GM12878 (cell line): ENCODE measurements around the gene RREB1. TPM values are rescaled to one million over a fixed set of nuclear protein-coding genes. Genes with fewer than 3 reads are reported as not detected.

Experiments
- ATAC-seq: fragments of 200-7000 bp; cut with Tn5 transposase; 3 replicates; pipeline ENCODE4 v1.9.1; 2020; ENCODE audit warnings: mild to moderate bottlenecking, moderate library complexity
- BruUV-seq: library from RNA; stranded (reverse); fragments of 400-500 nt; replicated peaks from 2 replicates; lab custom pipeline; 2021; lab: Mats Ljungman, UMichigan
- CTCF ChIA-PET: fragments of 300-600 bp; sonication (Branson Sonifier 250); formaldehyde crosslinking; extraction: SDS; loops from one replicate; lab custom pipeline; 2021; ENCODE audit warnings: inconsistent platforms; lab: Yijun Ruan, JAX
- POLR2A ChIA-PET: fragments of 350-600 bp; formaldehyde crosslinking; extraction: SDS; loops from one replicate; lab custom pipeline; 2021; ENCODE audit warnings: inconsistent platforms; lab: Charles Lee
- RAD21 ChIA-PET: fragments of 300-600 bp; sonication (Branson Sonifier 250); formaldehyde crosslinking; loops from one replicate; lab custom pipeline; 2023; ENCODE audit warnings: antibody characterized with exemption; ENCODE audit not compliant: unreplicated experiment; lab: Charles Lee
- SMC1A ChIA-PET: fragments of 300-600 bp; sonication (Branson Sonifier 250); formaldehyde crosslinking; loops from one replicate; lab custom pipeline; 2023; ENCODE audit not compliant: unreplicated experiment, uncharacterized antibody; lab: Charles Lee
- DNase-seq: peaks from one replicate; pipeline ENCODE4 v3.0.0-alpha.2; 2011; ENCODE audit warnings: low read depth, low spot score
- FAIRE-seq: peaks from 3 replicates; lab custom pipeline; 2011; peaks lifted over from hg19 to GRCh38; lab: Jason Lieb, UNC
- H2AFZ ChIP-seq: 2 replicates; pipeline ENCODE4 v1.6.0; 2011; ENCODE audit warnings: low read depth, low read length, control low read depth; ENCODE audit not compliant: control insufficient read depth
- H3K27ac ChIP-seq: 2 replicates; pipeline ENCODE4 v1.5.1; 2011; ENCODE audit warnings: control low read depth; ENCODE audit not compliant: control insufficient read depth, insufficient read depth
- H3K27me3 ChIP-seq, 2 experiments: replicated peaks in 1 of 2; 2 replicates each; pipeline versions ENCODE4 v1.6.0 to v1.6.1; 2011; ENCODE audit warnings: low read length in 1 of 2; ENCODE audit not compliant: control insufficient read depth in 2 of 2, insufficient read depth in 2 of 2
- H3K36me3 ChIP-seq, 2 experiments: 2 replicates each; pipeline ENCODE4 v1.5.1; 2011; ENCODE audit warnings: low read length in 1 of 2; ENCODE audit not compliant: control insufficient read depth in 2 of 2, insufficient read depth in 2 of 2
- H3K4me1 ChIP-seq: 2 replicates; pipeline ENCODE4 v1.6.1; 2011; ENCODE audit warnings: mild to moderate bottlenecking, low read length, moderate library complexity, mixed read lengths; ENCODE audit not compliant: control insufficient read depth, insufficient read depth
- H3K4me2 ChIP-seq: 2 replicates; pipeline ENCODE4 v1.6.0; 2011; ENCODE audit warnings: control low read depth; ENCODE audit not compliant: control insufficient read depth, insufficient read depth
- H3K4me3 ChIP-seq: fragments of 200-600 bp; sonication (generic); 2 replicates; pipeline ENCODE4 v1.5.1; 2016
- H3K79me2 ChIP-seq: 2 replicates; pipeline ENCODE4 v1.6.0; 2011; ENCODE audit warnings: low read length; ENCODE audit not compliant: control insufficient read depth, insufficient read depth
- H3K9ac ChIP-seq: 2 replicates; pipeline ENCODE4 v1.8.0; 2011; ENCODE audit warnings: low read length, control low read depth, mixed read lengths; ENCODE audit not compliant: control insufficient read depth, insufficient read depth
- H3K9me3 ChIP-seq: replicated peaks from 3 replicates; pipeline ENCODE4 v1.5.1; 2011; ENCODE audit warnings: mild to moderate bottlenecking, low read length; ENCODE audit not compliant: control insufficient read depth, insufficient read depth
- H4K20me1 ChIP-seq: 2 replicates; pipeline ENCODE4 v1.6.0; 2011; ENCODE audit not compliant: control insufficient read depth, insufficient read depth
- BHLHE40 ChIP-seq, 2 experiments: fragments of 450-650 bp in 1 of 2; IDR thresholded peaks; 2 replicates each; pipeline ENCODE4 v1.6.1; 2011 to 2017; ENCODE audit warnings: low read depth in 2 of 2, borderline replicate concordance in 1 of 2, improper control_type of control experiment in 1 of 2, low read length in 1 of 2, mild to moderate bottlenecking in 1 of 2
- CEBPB ChIP-seq, 2 experiments: fragments of 150-350 bp in 1 of 2; IDR thresholded peaks; 2 replicates each; pipeline ENCODE4 v1.6.1; 2012 to 2014; ENCODE audit warnings: low read depth in 2 of 2, low read length in 2 of 2, borderline replicate concordance in 1 of 2, inconsistent platforms in 1 of 2
- NFYA ChIP-seq: IDR thresholded peaks from 2 replicates; pipeline ENCODE4 v1.6.1; 2011; ENCODE audit warnings: low read depth, mild to moderate bottlenecking, low read length, improper control_type of control experiment, borderline replicate concordance
- PAX8 ChIP-seq: fragments of 450-650 bp; IDR thresholded peaks from 2 replicates; pipeline ENCODE4 v1.6.1; 2017; ENCODE audit warnings: mild to moderate bottlenecking, moderate library complexity
- POLR2AphosphoS2 ChIP-seq: IDR thresholded peaks from 2 replicates; pipeline ENCODE4 v1.6.1; 2011; ENCODE audit warnings: low read depth, mild to moderate bottlenecking, low read length, improper control_type of control experiment, moderate library complexity
- SP1 ChIP-seq: IDR thresholded peaks from one replicate; pipeline ENCODE4 v1.6.1; 2011; ENCODE audit warnings: low read depth, low read length
- SPI1 ChIP-seq: IDR thresholded peaks from 2 replicates; pipeline ENCODE4 v1.6.1; 2011; ENCODE audit warnings: low read depth, mild to moderate bottlenecking, low read length, moderate library complexity, borderline replicate concordance; ENCODE audit not compliant: insufficient read depth
- YBX1 ChIP-seq: fragments of 450-650 bp; IDR thresholded peaks from 2 replicates; pipeline ENCODE4 v1.6.1; 2016; ENCODE audit warnings: antibody characterized with exemption
- YY1 ChIP-seq: IDR thresholded peaks from 2 replicates; pipeline ENCODE4 v1.6.1; 2011; ENCODE audit warnings: low read depth, mild to moderate bottlenecking, low read length
- ZNF622 ChIP-seq: fragments of 450-650 bp; IDR thresholded peaks from 2 replicates; pipeline ENCODE4 v1.6.1; 2017; ENCODE audit warnings: mild to moderate bottlenecking, inconsistent platforms
- WGBS: methylation state at CpG from one replicate; pipeline ENCODE4 v1.1.6; 2016; ENCODE audit warnings: low lambda C conversion rate; ENCODE audit not compliant: insufficient replicate concordance, insufficient coverage; ENCODE audit errors: missing lambda C conversion rate; 5-methylcytosine and 5-hydroxymethylcytosine counted together
- in situ Hi-C: fragments of 300-500 bp; cut with MboI; formaldehyde crosslinking; loops from 9 replicates; pipeline ENCODE4 v1.14.3; 2018; ENCODE audit warnings: mixed read lengths
- intact Hi-C: fragments of 100-400 bp; cut with micrococcal nuclease; formaldehyde crosslinking; loops from one replicate; pipeline ENCODE4 v1.14.2; 2022; ENCODE audit not compliant: unreplicated experiment
- polyA plus RNA-seq, 11 experiments: library from polyadenylated mRNA; depleted of rRNA in 4 of 11; unstranded in 6 of 11; stranded (reverse) in 5 of 11; fragments of >200 nt; fragmentation: Nextera tagmentation in 4 of 11; fragmentation: Illumina TruSeq in 1 of 11; extraction: Ambion mirVana in 4 of 11; extraction: Trizol in 1 of 11; gene quantifications; 1 replicate in 1 of 11; 2 replicates in 10 of 11; pipeline versions ENCODE4 v1.2.1 to v1.2.3, GENCODE V29; 2011 to 2016; ENCODE audit warnings: inconsistent platforms in 2 of 11, missing spikeins in 2 of 11, low read depth in 1 of 11
- total RNA-seq, 4 experiments: library from RNA; depleted of rRNA in 3 of 4; stranded (reverse); fragments of >200 nt in 3 of 4; fragmentation: Illumina TruSeq in 1 of 4; extraction: Trizol in 1 of 4; gene quantifications; 2 replicates each; pipeline versions ENCODE4 v1.2.1 to v1.2.3, GENCODE V29; 2013 to 2021
- TF ChIP-seq, protein P1 (sequence below): fragments of 450-650 bp; IDR thresholded peaks from 2 replicates; pipeline ENCODE4 v1.6.1; 2018; ENCODE audit warnings: borderline replicate concordance, mild to moderate bottlenecking; ENCODE audit not compliant: partially characterized antibody
- TF ChIP-seq, protein P2 (sequence below): IDR thresholded peaks from 2 replicates; pipeline ENCODE4 v1.6.1; 2012; ENCODE audit warnings: low read length, inconsistent platforms
- TF ChIP-seq, protein P3 (sequence below): fragments of 450-650 bp; IDR thresholded peaks from 2 replicates; pipeline ENCODE4 v1.6.1; 2016; ENCODE audit warnings: mild to moderate bottlenecking

RREB1 gene
- total and polyA plus RNA-seq, 10 of the 15 experiments (the other 5 are each of a cell fraction or from before 2014, with no cell fraction given): 1.9 to 30.3 (median 8.6) TPM

DNA sequence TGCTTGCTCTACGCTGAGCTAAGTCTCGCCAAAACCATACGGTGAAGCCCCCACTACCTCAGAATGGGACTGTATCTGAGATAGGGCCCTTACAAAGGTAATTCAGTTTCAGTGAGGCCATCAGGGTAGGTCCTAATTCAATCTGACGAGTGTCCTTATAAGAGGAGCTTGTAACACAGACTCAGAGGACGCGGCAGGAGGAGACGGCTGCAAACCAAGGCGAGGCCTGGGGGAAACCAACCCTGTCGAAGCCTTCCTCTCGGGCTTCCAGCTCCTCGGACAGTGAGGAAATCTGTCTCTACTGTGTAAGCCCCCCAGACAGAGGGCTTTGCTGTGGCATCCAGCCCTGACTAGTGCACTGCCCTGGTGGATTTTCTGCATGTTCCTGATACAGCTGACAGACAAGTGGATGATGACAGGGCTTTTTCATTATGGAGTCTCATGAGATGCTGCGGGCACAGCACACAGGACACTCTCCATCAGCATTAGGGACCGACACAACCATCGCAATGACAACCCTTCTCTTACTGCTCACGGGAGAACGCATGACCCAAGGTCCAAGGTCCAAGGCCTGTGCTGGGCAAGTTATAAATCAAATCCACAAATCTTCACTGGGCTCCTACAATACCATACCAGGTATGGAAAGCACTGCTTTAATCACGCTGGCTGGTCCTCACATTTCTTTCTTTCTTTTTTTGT lies 157.1 kb downstream of the RREB1 start:
- DNase-seq (no peak), ATAC-seq (no peak), FAIRE-seq (no peak)
- Histone ChIP-seq H3K79me2 (no peaks in the 10 kb centered on the region), H4K20me1 (no peaks in the 10 kb centered on the region), H3K36me3 (no peaks in the 10 kb centered on the region), H3K27me3 (0 out of 4 replicates have a peak, but pooled peaks cover 0 to 4% of the 10 kb centered on the region in 2 experiments), H3K9ac (no peak overlapping the region), H3K27ac (no peak overlapping the region), H2AFZ (no peak overlapping the region), H3K4me1 (peaks cover 9% of the 10 kb centered on the region), H3K9me3 (no peaks in the 10 kb centered on the region; the same call in 1 of the 3 replicates), H3K4me3 (no peak overlapping the region), H3K4me2 (no peak overlapping the region)
- 63% methylated on average over 13 of the region's 17 CpGs for WGBS
- no TSS peak for BruUV-seq
- intact Hi-C loops (no loop called here), in situ Hi-C loops (no loop called here)
- SMC1A ChIA-PET: interaction anchor here (1.2 kb wide), 1 partner anchor 11 kb away, joined by 3 read pairs; no protein-coding TSS in a partner anchor
- TF ChIP-seq, protein P1, sequence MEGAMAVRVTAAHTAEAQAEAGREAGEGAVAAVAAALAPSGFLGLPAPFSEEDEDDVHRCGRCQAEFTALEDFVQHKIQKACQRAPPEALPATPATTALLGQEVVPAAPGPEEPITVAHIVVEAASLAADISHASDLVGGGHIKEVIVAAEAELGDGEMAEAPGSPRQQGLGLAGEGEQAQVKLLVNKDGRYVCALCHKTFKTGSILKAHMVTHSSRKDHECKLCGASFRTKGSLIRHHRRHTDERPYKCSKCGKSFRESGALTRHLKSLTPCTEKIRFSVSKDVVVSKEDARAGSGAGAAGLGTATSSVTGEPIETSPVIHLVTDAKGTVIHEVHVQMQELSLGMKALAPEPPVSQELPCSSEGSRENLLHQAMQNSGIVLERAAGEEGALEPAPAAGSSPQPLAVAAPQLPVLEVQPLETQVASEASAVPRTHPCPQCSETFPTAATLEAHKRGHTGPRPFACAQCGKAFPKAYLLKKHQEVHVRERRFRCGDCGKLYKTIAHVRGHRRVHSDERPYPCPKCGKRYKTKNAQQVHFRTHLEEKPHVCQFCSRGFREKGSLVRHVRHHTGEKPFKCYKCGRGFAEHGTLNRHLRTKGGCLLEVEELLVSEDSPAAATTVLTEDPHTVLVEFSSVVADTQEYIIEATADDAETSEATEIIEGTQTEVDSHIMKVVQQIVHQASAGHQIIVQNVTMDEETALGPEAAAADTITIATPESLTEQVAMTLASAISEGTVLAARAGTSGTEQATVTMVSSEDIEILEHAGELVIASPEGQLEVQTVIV: no peak
- TF ChIP-seq ZNF622 (no peak), YBX1 (no peak), CEBPB (IDR thresholded peaks at IDR 0.05; ENCODE audit: borderline replicate concordance in 1 of 2, low read depth in 2 of 2, low read length in 2 of 2) (no peak), BHLHE40 (IDR thresholded peaks at IDR 0.05; ENCODE audit: borderline replicate concordance in 1 of 2, low read depth in 2 of 2, low read length in 1 of 2) (no peak), POLR2AphosphoS2 (no peak), SPI1 (no peak), YY1 (no peak), SP1 (no peak), NFYA (no peak), PAX8 (no peak)
- TF ChIP-seq, protein P2, sequence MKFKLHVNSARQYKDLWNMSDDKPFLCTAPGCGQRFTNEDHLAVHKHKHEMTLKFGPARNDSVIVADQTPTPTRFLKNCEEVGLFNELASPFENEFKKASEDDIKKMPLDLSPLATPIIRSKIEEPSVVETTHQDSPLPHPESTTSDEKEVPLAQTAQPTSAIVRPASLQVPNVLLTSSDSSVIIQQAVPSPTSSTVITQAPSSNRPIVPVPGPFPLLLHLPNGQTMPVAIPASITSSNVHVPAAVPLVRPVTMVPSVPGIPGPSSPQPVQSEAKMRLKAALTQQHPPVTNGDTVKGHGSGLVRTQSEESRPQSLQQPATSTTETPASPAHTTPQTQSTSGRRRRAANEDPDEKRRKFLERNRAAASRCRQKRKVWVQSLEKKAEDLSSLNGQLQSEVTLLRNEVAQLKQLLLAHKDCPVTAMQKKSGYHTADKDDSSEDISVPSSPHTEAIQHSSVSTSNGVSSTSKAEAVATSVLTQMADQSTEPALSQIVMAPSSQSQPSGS: no peak
- TF ChIP-seq, protein P3, sequence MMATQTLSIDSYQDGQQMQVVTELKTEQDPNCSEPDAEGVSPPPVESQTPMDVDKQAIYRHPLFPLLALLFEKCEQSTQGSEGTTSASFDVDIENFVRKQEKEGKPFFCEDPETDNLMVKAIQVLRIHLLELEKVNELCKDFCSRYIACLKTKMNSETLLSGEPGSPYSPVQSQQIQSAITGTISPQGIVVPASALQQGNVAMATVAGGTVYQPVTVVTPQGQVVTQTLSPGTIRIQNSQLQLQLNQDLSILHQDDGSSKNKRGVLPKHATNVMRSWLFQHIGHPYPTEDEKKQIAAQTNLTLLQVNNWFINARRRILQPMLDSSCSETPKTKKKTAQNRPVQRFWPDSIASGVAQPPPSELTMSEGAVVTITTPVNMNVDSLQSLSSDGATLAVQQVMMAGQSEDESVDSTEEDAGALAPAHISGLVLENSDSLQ: no peak
- CTCF ChIA-PET: interaction anchor here (0.7 to 1.8 kb wide), 8 partner anchors 10 to 712 kb away, joined by 3 to 11 read pairs (median 4); no protein-coding TSS in a partner anchor
- RAD21 ChIA-PET: interaction anchor here (0.6 kb wide), 1 partner anchor 277 kb away, joined by 4 read pairs; the partner anchor contains the start of gene DSP
- POLR2A ChIA-PET: interaction anchor here (1.1 kb wide), 1 partner anchor 10 kb away, joined by 3 read pairs; no protein-coding TSS in a partner anchor
